Erythroblast (primary cell): ENCODE results near the gene NKRF.

Source experiments
- GATA1 ChIP-seq: IDR thresholded peaks from 2 replicates; pipeline ENCODE4 v1.6.1; 2011; ENCODE audit warnings: low read depth, mild to moderate bottlenecking, control low read depth, low read length, moderate library complexity
- POLR2A ChIP-seq: IDR thresholded peaks from 2 replicates; pipeline ENCODE4 v1.6.1; 2011; ENCODE audit warnings: mild to moderate bottlenecking, low read length

DNA sequence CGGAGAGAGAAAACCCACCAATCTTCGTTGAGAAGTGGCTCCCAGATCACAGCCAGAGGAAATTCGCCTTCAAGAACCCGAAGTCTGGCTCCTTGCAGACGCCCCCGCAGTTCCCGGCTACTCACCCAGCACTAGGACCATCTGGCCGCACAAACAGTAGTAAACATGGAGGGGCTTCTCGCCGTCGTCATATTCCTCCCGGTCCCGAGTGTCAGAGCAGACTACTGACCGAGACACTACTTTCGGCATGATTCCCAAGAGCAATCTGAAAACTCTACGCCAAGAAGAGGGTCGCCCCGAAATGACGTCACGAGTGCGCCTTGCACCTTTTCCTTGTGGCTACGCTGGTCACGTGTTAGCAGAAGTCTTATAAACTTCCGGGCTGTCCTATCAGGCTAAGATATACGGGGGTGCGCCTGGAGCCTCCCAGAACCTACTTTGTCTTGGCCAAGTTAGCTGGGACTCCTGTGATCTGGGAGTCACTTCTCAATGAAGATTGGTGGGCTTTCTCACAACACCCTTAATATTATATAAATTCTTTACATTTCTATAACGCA, 41.0 kb downstream of the NKRF start, which contains the start of gene STEEP1:
- TF ChIP-seq POLR2A (peak; percentile 63), GATA1 (no peak)
